ENCODE results near the gene FMNL1. TPM values are rescaled to one million over a fixed set of nuclear protein-coding genes. Genes with fewer than 3 reads are reported as not detected.

FMNL1 gene
- total RNA-seq, 4 donors from 2014 or later = 9.3 to 45.4 (median 15.8) TPM

DNA sequence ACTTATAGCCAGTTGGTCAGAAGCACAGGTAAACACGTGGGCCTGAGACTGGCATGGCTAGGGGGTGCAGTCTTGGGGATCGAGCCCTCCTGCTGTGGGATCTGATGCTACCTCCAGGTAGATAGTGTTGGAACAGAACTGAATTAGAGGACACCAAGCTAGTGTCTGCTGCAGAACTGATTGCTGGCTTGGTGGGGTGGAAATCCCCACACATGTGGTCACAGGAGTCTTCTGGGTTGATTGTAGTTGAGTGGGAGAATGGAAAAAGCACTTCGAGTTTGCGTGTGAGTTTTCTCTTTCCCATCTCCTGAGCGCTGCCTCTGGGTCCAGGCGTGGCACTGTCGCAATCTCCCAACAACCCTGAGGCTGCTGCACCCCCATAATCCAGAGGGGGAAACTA lies 48.2 kb downstream of the FMNL1 start:
- no peak for TF ChIP-seq POLR2A (IDR thresholded peaks at IDR 0.05)
- TF ChIP-seq, protein P1, sequence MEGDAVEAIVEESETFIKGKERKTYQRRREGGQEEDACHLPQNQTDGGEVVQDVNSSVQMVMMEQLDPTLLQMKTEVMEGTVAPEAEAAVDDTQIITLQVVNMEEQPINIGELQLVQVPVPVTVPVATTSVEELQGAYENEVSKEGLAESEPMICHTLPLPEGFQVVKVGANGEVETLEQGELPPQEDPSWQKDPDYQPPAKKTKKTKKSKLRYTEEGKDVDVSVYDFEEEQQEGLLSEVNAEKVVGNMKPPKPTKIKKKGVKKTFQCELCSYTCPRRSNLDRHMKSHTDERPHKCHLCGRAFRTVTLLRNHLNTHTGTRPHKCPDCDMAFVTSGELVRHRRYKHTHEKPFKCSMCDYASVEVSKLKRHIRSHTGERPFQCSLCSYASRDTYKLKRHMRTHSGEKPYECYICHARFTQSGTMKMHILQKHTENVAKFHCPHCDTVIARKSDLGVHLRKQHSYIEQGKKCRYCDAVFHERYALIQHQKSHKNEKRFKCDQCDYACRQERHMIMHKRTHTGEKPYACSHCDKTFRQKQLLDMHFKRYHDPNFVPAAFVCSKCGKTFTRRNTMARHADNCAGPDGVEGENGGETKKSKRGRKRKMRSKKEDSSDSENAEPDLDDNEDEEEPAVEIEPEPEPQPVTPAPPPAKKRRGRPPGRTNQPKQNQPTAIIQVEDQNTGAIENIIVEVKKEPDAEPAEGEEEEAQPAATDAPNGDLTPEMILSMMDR (IDR thresholded peaks at IDR 0.05) = no peak
- H3K36me3 ChIP-seq = peaks cover 0 to 92% (median 0%) of the 10 kb centered on the region in 3 donors
- DNase-seq = no peak

GRCh38 chr17:45270828-45271418 lies 49.2 kb downstream of the FMNL1 start:
- Histone ChIP-seq H3K27ac (no peak overlapping the region), H3K4me3 (no peak overlapping the region), H3K36me3 (peaks cover 0 to 87% (median 0%) of the 10 kb centered on the region in 3 donors), H3K27me3 (no peaks in the 10 kb centered on the region), H3K4me1 (peaks cover 0 to 11% (median 5%) of the 10 kb centered on the region in 4 donors), H3K9me3 (no peaks in the 10 kb centered on the region)
- no peak for TF ChIP-seq POLR2A (IDR thresholded peaks at IDR 0.05)
- TF ChIP-seq, protein P1 (IDR thresholded peaks at IDR 0.05) = peak; percentile 26 to 53 (median 46)
- DNase-seq = peak; percentile 36 to 61 (median 59)

More for the DNA sequence above, 48.2 kb downstream of the FMNL1 start:
- H3K4me1 ChIP-seq = peaks cover 0 to 16% (median 5%) of the 10 kb centered on the region in 4 donors
- H3K27me3 ChIP-seq = no peaks in the 10 kb centered on the region
- no peak overlapping the region for H3K27ac ChIP-seq
- no peak overlapping the region for H3K4me3 ChIP-seq
- H3K9me3 ChIP-seq = no peaks in the 10 kb centered on the region

- H3K27me3 ChIP-seq = no peaks in the 10 kb centered on the region
- H3K4me1 ChIP-seq = peaks cover 0 to 12% (median 0%) of the 10 kb centered on the region in 4 donors
- peaks cover 0 to 80% (median 0%) of the 10 kb centered on the region in 3 donors for H3K36me3 ChIP-seq
- H3K9me3 ChIP-seq = no peaks in the 10 kb centered on the region
- no peak overlapping the region for H3K27ac ChIP-seq
- H3K4me3 ChIP-seq = no peak overlapping the region
- TF ChIP-seq POLR2A (IDR thresholded peaks at IDR 0.05) = no peak
- TF ChIP-seq, protein P1 (IDR thresholded peaks at IDR 0.05) = no peak
- DNase-seq = no peak
These were observed 49.9 kb downstream of the FMNL1 start for GRCh38 chr17:45271603-45272002.

DNA sequence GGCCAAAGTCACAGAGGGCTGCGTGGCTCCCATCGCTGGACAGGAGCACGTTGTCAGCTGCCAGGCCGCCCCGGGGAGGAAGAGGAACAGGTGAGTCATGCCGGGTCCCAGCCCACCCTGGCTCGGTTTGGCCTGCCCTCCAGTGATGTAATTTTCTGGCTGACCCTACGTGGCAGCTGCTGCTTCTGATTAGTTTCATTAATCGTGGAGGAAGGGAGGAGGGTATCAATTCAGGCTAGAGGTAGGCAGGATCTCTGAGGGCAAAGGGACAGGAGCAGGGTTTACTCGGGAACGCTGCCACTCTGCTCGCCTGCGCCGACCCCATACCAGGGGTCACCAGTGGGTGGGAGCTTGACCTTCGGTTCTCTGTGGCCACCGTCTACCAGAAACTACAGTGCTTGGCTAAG lies 51.9 kb downstream of the FMNL1 start:
- peaks cover 0 to 29% (median 6%) of the 10 kb centered on the region in 4 donors for H3K4me1 ChIP-seq
- H3K27me3 ChIP-seq = no peaks in the 10 kb centered on the region
- peaks cover 0 to 61% (median 0%) of the 10 kb centered on the region in 3 donors for H3K36me3 ChIP-seq
- no peaks in the 10 kb centered on the region for H3K9me3 ChIP-seq
- H3K27ac ChIP-seq = no peak overlapping the region
- DNase-seq = no peak
- no peak for TF ChIP-seq POLR2A (IDR thresholded peaks at IDR 0.05)
- TF ChIP-seq, protein P1 (IDR thresholded peaks at IDR 0.05) = no peak
- H3K4me3 ChIP-seq = no peak overlapping the region

- peaks cover 0 to 30% (median 6%) of the 10 kb centered on the region in 4 donors for H3K4me1 ChIP-seq
- no peaks in the 10 kb centered on the region for H3K9me3 ChIP-seq
- H3K36me3 ChIP-seq = peaks cover 0 to 56% (median 0%) of the 10 kb centered on the region in 3 donors
- H3K27me3 ChIP-seq = no peaks in the 10 kb centered on the region
- no peak overlapping the region for H3K27ac ChIP-seq
- DNase-seq = no peak
- TF ChIP-seq, protein P1 (IDR thresholded peaks at IDR 0.05) = no peak
- no peak for TF ChIP-seq POLR2A (IDR thresholded peaks at IDR 0.05)
- H3K4me3 ChIP-seq = no peak overlapping the region
These were observed 52.3 kb downstream of the FMNL1 start for GRCh38 chr17:45274033-45274432.
